Measurements from ENCODE around the gene SPSB4. TPM values are rescaled to one million over a fixed set of nuclear protein-coding genes. Genes with fewer than 3 reads are reported as not detected.

The SPSB4 gene
- total and polyA plus RNA-seq, 10 of the 15 experiments (the other 5 are each of a cell fraction or from before 2014, with no cell fraction given): not detected

DNA sequence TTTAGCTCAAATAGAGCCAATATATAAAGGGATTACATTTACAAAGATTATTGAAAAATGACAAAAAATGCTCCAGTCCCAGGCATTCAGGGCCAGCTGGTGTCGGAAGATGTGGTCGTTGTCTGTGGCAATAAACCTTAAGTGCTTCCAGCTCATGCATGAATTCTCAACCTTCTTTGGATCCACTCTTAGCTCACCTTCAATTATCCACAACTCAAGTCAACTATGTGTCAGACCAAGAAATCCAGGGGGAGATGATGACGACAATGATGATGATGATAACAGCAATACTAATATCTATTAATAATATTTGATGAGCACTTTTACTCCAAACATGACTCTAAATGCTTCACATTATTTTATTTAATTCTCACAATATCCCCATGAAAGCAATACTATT, 126.9 kb downstream of the SPSB4 start (continued):
- TF ChIP-seq SREBF2 (IDR thresholded peaks at IDR 0.05; ENCODE audit: low read length): no peak
- TF ChIP-seq, protein P1, sequence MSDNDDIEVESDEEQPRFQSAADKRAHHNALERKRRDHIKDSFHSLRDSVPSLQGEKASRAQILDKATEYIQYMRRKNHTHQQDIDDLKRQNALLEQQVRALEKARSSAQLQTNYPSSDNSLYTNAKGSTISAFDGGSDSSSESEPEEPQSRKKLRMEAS (IDR thresholded peaks at IDR 0.05; ENCODE audit: low read depth, low read length): no peak

- no peak for FAIRE-seq
- Histone ChIP-seq H2AFZ (ENCODE audit: control insufficient read depth, low read depth, low read length) (no peak overlapping the region), H3K79me2 (ENCODE audit: control insufficient read depth, insufficient read depth, low read length) (no peaks in the 10 kb centered on the region), H3K4me2 (ENCODE audit: control insufficient read depth, insufficient read depth) (no peak overlapping the region), H3K4me1 (ENCODE audit: control insufficient read depth, insufficient read depth, low read length) (no peaks in the 10 kb centered on the region), H3K27ac (ENCODE audit: control insufficient read depth, insufficient read depth) (no peak overlapping the region), H3K9ac (ENCODE audit: control insufficient read depth, insufficient read depth, low read length) (no peak overlapping the region), H3K9me3 (replicated peaks; ENCODE audit: control insufficient read depth, insufficient read depth, low read length) (no peaks in the 10 kb centered on the region), H3K36me3 (ENCODE audit: control insufficient read depth in 2 of 2, insufficient read depth in 2 of 2, low read length in 1 of 2) (no peaks in the 10 kb centered on the region), H3K4me3 (no peak overlapping the region), H3K27me3 (replicated peaks in 1 of 2; ENCODE audit: control insufficient read depth in 2 of 2, insufficient read depth in 2 of 2, low read length in 1 of 2) (0 out of 4 replicates have a peak, but pooled peaks cover 0 to 2% of the 10 kb centered on the region in 2 experiments), H4K20me1 (ENCODE audit: control insufficient read depth, insufficient read depth) (no peaks in the 10 kb centered on the region)
- intact Hi-C loops (cut with micrococcal nuclease; ENCODE audit: unreplicated experiment) (no loop called here), in situ Hi-C loops (cut with MboI) (no loop called here)
- SMC1A ChIA-PET (ENCODE audit: uncharacterized antibody, unreplicated experiment): no interaction called here
- no TSS peak for BruUV-seq (replicated peaks)
- no peak for DNase-seq (ENCODE audit: low read depth, low spot score)
- TF ChIP-seq PRDM15 (CRISPR knock-in tag; IDR thresholded peaks at IDR 0.05) (no peak), TBL1XR1 (IDR thresholded peaks at IDR 0.05; ENCODE audit: low read depth, low read length) (no peak), USF1 (IDR thresholded peaks at IDR 0.05; ENCODE audit: borderline replicate concordance, extremely low read length, insufficient read depth, low read depth, low read length) (no peak), E2F8 (IDR thresholded peaks at IDR 0.05; ENCODE audit: low read depth, partially characterized antibody) (no peak), SMAD5 (IDR thresholded peaks at IDR 0.05; ENCODE audit: low read depth) (no peak), BMI1 (IDR thresholded peaks at IDR 0.05; ENCODE audit: borderline replicate concordance) (no peak)
- TF ChIP-seq, protein P2, sequence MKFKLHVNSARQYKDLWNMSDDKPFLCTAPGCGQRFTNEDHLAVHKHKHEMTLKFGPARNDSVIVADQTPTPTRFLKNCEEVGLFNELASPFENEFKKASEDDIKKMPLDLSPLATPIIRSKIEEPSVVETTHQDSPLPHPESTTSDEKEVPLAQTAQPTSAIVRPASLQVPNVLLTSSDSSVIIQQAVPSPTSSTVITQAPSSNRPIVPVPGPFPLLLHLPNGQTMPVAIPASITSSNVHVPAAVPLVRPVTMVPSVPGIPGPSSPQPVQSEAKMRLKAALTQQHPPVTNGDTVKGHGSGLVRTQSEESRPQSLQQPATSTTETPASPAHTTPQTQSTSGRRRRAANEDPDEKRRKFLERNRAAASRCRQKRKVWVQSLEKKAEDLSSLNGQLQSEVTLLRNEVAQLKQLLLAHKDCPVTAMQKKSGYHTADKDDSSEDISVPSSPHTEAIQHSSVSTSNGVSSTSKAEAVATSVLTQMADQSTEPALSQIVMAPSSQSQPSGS (IDR thresholded peaks at IDR 0.05; ENCODE audit: low read length): no peak
- CTCF ChIA-PET: no interaction called here
- RAD21 ChIA-PET (ENCODE audit: unreplicated experiment): no interaction called here
- no peak for ATAC-seq
- POLR2A ChIA-PET: no interaction called here
- 5% methylated on average over 4 of the region's 4 CpGs for WGBS (ENCODE audit: insufficient coverage, insufficient replicate concordance, low lambda C conversion rate, missing lambda C conversion rate)
Observed at GRCh38 chr3:141178551-141178950, 127.4 kb downstream of the SPSB4 start.

All from GM12878 (cell line).